ENCODE measurements around the gene KIF16B.

Gene KIF16B

GRCh38 chr20:16350465-16350864, 222.8 kb downstream of the KIF16B start:
- H3K9me3 ChIP-seq (ENCODE audit: control insufficient read depth, insufficient read depth, low read length), result no peaks in the 10 kb centered on the region
- no peak for DNase-seq (ENCODE audit: low read depth, low spot score)
- no peaks in the 10 kb centered on the region for H3K36me3 ChIP-seq (ENCODE audit: control insufficient read depth, insufficient read depth, low read length)
- H3K4me3 ChIP-seq (ENCODE audit: low read length), result no peak overlapping the region
- no peak overlapping the region for H3K27ac ChIP-seq (ENCODE audit: low read length)
- peaks cover 2% of the 10 kb centered on the region; the same call in 1 of the 2 replicates for H3K4me1 ChIP-seq (ENCODE audit: control insufficient read depth, insufficient read depth, low read length)
- no CpG with 5 or more reads among the region's 11 CpGs for WGBS (ENCODE audit: insufficient coverage, insufficient read length)
- H3K27me3 ChIP-seq (ENCODE audit: control insufficient read depth, insufficient read depth, low read length), result no peaks in the 10 kb centered on the region

GRCh38 chr20:16349523-16350260, 223.6 kb downstream of the KIF16B start:
- no peak for DNase-seq (ENCODE audit: low read depth, low spot score)
- no CpG with 5 or more reads among the region's 6 CpGs for WGBS (ENCODE audit: insufficient coverage, insufficient read length)

GRCh38 chr20:16346956-16347355, 226.3 kb downstream of the KIF16B start:
- Histone ChIP-seq H3K4me3 (ENCODE audit: low read length) (no peak overlapping the region), H3K36me3 (ENCODE audit: control insufficient read depth, insufficient read depth, low read length) (no peaks in the 10 kb centered on the region), H3K27ac (ENCODE audit: low read length) (no peak overlapping the region), H3K27me3 (ENCODE audit: control insufficient read depth, insufficient read depth, low read length) (no peaks in the 10 kb centered on the region), H3K9me3 (ENCODE audit: control insufficient read depth, insufficient read depth, low read length) (no peaks in the 10 kb centered on the region), H3K4me1 (ENCODE audit: control insufficient read depth, insufficient read depth, low read length) (no peaks in the 10 kb centered on the region)
- DNase-seq (ENCODE audit: low read depth, low spot score), result no peak
- no CpG with 5 or more reads among the region's 7 CpGs for WGBS (ENCODE audit: insufficient coverage, insufficient read length)

More at GRCh38 chr20:16349523-16350260, 223.6 kb downstream of the KIF16B start:
- H3K4me1 ChIP-seq (ENCODE audit: control insufficient read depth, insufficient read depth, low read length), result peaks cover 2% of the 10 kb centered on the region; the same call in 1 of the 2 replicates
- no peak overlapping the region for H3K4me3 ChIP-seq (ENCODE audit: low read length)
- H3K27ac ChIP-seq (ENCODE audit: low read length), result no peak overlapping the region
- no peaks in the 10 kb centered on the region for H3K9me3 ChIP-seq (ENCODE audit: control insufficient read depth, insufficient read depth, low read length)
- H3K27me3 ChIP-seq (ENCODE audit: control insufficient read depth, insufficient read depth, low read length), result no peaks in the 10 kb centered on the region
- no peaks in the 10 kb centered on the region for H3K36me3 ChIP-seq (ENCODE audit: control insufficient read depth, insufficient read depth, low read length)

- no peaks in the 10 kb centered on the region for H3K36me3 ChIP-seq (ENCODE audit: control insufficient read depth, insufficient read depth, low read length)
- no peak for DNase-seq (ENCODE audit: low read depth, low spot score)
- H3K4me3 ChIP-seq (ENCODE audit: low read length), result no peak overlapping the region
- H3K27me3 ChIP-seq (ENCODE audit: control insufficient read depth, insufficient read depth, low read length), result no peaks in the 10 kb centered on the region
- no peaks in the 10 kb centered on the region for H3K9me3 ChIP-seq (ENCODE audit: control insufficient read depth, insufficient read depth, low read length)
- WGBS (ENCODE audit: insufficient coverage, insufficient read length), result no CpG with 5 or more reads among the region's 1 CpG
- no peaks in the 10 kb centered on the region for H3K4me1 ChIP-seq (ENCODE audit: control insufficient read depth, insufficient read depth, low read length)
- no peak overlapping the region for H3K27ac ChIP-seq (ENCODE audit: low read length)
These were observed 235.5 kb downstream of the KIF16B start for GRCh38 chr20:16337707-16338106.

- DNase-seq (ENCODE audit: low read depth, low spot score), result no peak
- Histone ChIP-seq H3K4me1 (ENCODE audit: control insufficient read depth, insufficient read depth, low read length) (no peaks in the 10 kb centered on the region), H3K4me3 (ENCODE audit: low read length) (no peak overlapping the region), H3K36me3 (ENCODE audit: control insufficient read depth, insufficient read depth, low read length) (no peaks in the 10 kb centered on the region), H3K27ac (ENCODE audit: low read length) (no peak overlapping the region), H3K9me3 (ENCODE audit: control insufficient read depth, insufficient read depth, low read length) (no peaks in the 10 kb centered on the region), H3K27me3 (ENCODE audit: control insufficient read depth, insufficient read depth, low read length) (no peaks in the 10 kb centered on the region)
- no CpG with 5 or more reads among the region's 1 CpG for WGBS (ENCODE audit: insufficient coverage, insufficient read length)
These were observed 245.6 kb downstream of the KIF16B start for GRCh38 chr20:16327606-16328005.

- Histone ChIP-seq H3K9me3 (ENCODE audit: control insufficient read depth, insufficient read depth, low read length) (no peaks in the 10 kb centered on the region), H3K4me3 (ENCODE audit: low read length) (no peak overlapping the region), H3K27ac (ENCODE audit: low read length) (no peak overlapping the region), H3K4me1 (ENCODE audit: control insufficient read depth, insufficient read depth, low read length) (no peaks in the 10 kb centered on the region), H3K27me3 (ENCODE audit: control insufficient read depth, insufficient read depth, low read length) (no peaks in the 10 kb centered on the region), H3K36me3 (ENCODE audit: control insufficient read depth, insufficient read depth, low read length) (no peaks in the 10 kb centered on the region)
- DNase-seq (ENCODE audit: low read depth, low spot score), result no peak
- WGBS (ENCODE audit: insufficient coverage, insufficient read length), result no CpG with 5 or more reads among the region's 2 CpGs
These were observed 252.0 kb downstream of the KIF16B start for GRCh38 chr20:16321291-16321690.

GRCh38 chr20:16317445-16318362, 255.5 kb downstream of the KIF16B start:
- Histone ChIP-seq H3K4me3 (ENCODE audit: low read length) (no peak overlapping the region), H3K27ac (ENCODE audit: low read length) (no peak overlapping the region)
- no CpG with 5 or more reads among the region's 14 CpGs for WGBS (ENCODE audit: insufficient coverage, insufficient read length)

GRCh38 chr20:16316513-16316912, 256.7 kb downstream of the KIF16B start:
- Histone ChIP-seq H3K9me3 (ENCODE audit: control insufficient read depth, insufficient read depth, low read length) (no peaks in the 10 kb centered on the region), H3K27ac (ENCODE audit: low read length) (no peak overlapping the region), H3K36me3 (ENCODE audit: control insufficient read depth, insufficient read depth, low read length) (no peaks in the 10 kb centered on the region), H3K4me3 (ENCODE audit: low read length) (no peak overlapping the region), H3K4me1 (ENCODE audit: control insufficient read depth, insufficient read depth, low read length) (no peaks in the 10 kb centered on the region), H3K27me3 (ENCODE audit: control insufficient read depth, insufficient read depth, low read length) (no peaks in the 10 kb centered on the region)
- no peak for DNase-seq (ENCODE audit: low read depth, low spot score)
- no CpG with 5 or more reads among the region's 3 CpGs for WGBS (ENCODE audit: insufficient coverage, insufficient read length)

More at GRCh38 chr20:16317445-16318362, 255.5 kb downstream of the KIF16B start:
- H3K36me3 ChIP-seq (ENCODE audit: control insufficient read depth, insufficient read depth, low read length), result no peaks in the 10 kb centered on the region
- no peaks in the 10 kb centered on the region for H3K27me3 ChIP-seq (ENCODE audit: control insufficient read depth, insufficient read depth, low read length)
- no peaks in the 10 kb centered on the region for H3K9me3 ChIP-seq (ENCODE audit: control insufficient read depth, insufficient read depth, low read length)
- DNase-seq (ENCODE audit: low read depth, low spot score), result no peak
- H3K4me1 ChIP-seq (ENCODE audit: control insufficient read depth, insufficient read depth, low read length), result no peaks in the 10 kb centered on the region

- Histone ChIP-seq H3K4me3 (ENCODE audit: low read length) (no peak overlapping the region), H3K4me1 (ENCODE audit: control insufficient read depth, insufficient read depth, low read length) (no peaks in the 10 kb centered on the region), H3K27me3 (ENCODE audit: control insufficient read depth, insufficient read depth, low read length) (no peaks in the 10 kb centered on the region), H3K9me3 (ENCODE audit: control insufficient read depth, insufficient read depth, low read length) (no peaks in the 10 kb centered on the region), H3K27ac (ENCODE audit: low read length) (no peak overlapping the region), H3K36me3 (ENCODE audit: control insufficient read depth, insufficient read depth, low read length) (no peaks in the 10 kb centered on the region)
- DNase-seq (ENCODE audit: low read depth, low spot score), result no peak
- no CpG with 5 or more reads among the region's 8 CpGs for WGBS (ENCODE audit: insufficient coverage, insufficient read length)
These were observed 258.5 kb downstream of the KIF16B start for GRCh38 chr20:16314748-16315159.

GRCh38 chr20:16314320-16314719, 258.9 kb downstream of the KIF16B start:
- WGBS (ENCODE audit: insufficient coverage, insufficient read length), result no CpG with 5 or more reads among the region's 3 CpGs
- Histone ChIP-seq H3K27me3 (ENCODE audit: control insufficient read depth, insufficient read depth, low read length) (no peaks in the 10 kb centered on the region), H3K4me3 (ENCODE audit: low read length) (no peak overlapping the region), H3K9me3 (ENCODE audit: control insufficient read depth, insufficient read depth, low read length) (no peaks in the 10 kb centered on the region), H3K36me3 (ENCODE audit: control insufficient read depth, insufficient read depth, low read length) (no peaks in the 10 kb centered on the region), H3K4me1 (ENCODE audit: control insufficient read depth, insufficient read depth, low read length) (no peaks in the 10 kb centered on the region), H3K27ac (ENCODE audit: low read length) (no peak overlapping the region)
- DNase-seq (ENCODE audit: low read depth, low spot score), result no peak
